KMS-11 (cell line): ENCODE data around the gene WNT9A.

ENCODE experiments used
- H2AFZ ChIP-seq: fragments of 200-600 bp; sonication (generic); 2 replicates; pipeline ENCODE4 v1.6.1; 2016; ENCODE audit warnings: antibody characterized with exemption, mixed run types, low read depth
- H3K27ac ChIP-seq: fragments of 200-600 bp; sonication (generic); 2 replicates; pipeline ENCODE4 v1.6.1; 2016; ENCODE audit warnings: mild to moderate bottlenecking, mixed run types
- H3K27me3 ChIP-seq: fragments of 200-600 bp; sonication (generic); 2 replicates; pipeline ENCODE4 v1.6.1; 2017; ENCODE audit warnings: mild to moderate bottlenecking, low read depth, mixed run types, moderate library complexity; ENCODE audit not compliant: insufficient read depth
- H3K36me3 ChIP-seq: fragments of 200-600 bp; sonication (generic); 2 replicates; pipeline ENCODE4 v1.6.1; 2017; ENCODE audit warnings: mild to moderate bottlenecking, mixed run types; ENCODE audit not compliant: insufficient read depth
- H3K4me1 ChIP-seq: fragments of 200-600 bp; sonication (generic); 2 replicates; pipeline ENCODE4 v1.6.1; 2016; ENCODE audit warnings: mild to moderate bottlenecking, low read depth, mixed run types; ENCODE audit not compliant: poor library complexity, severe bottlenecking
- H3K4me2 ChIP-seq: fragments of 200-600 bp; sonication (generic); 2 replicates; pipeline ENCODE4 v1.7.0; 2016; ENCODE audit warnings: mild to moderate bottlenecking, mixed run types
- H3K4me3 ChIP-seq: fragments of 200-600 bp; sonication (generic); IDR thresholded peaks from 2 replicates; pipeline ENCODE4 v1.6.1; 2017; ENCODE audit warnings: low read depth, low read length, mixed read lengths; ENCODE audit not compliant: insufficient read depth
- H3K79me2 ChIP-seq: fragments of 200-600 bp; sonication (generic); 2 replicates; pipeline ENCODE4 v1.6.1; 2016; ENCODE audit warnings: low read depth, mixed run types; ENCODE audit not compliant: insufficient read depth
- H3K9ac ChIP-seq: fragments of 200-600 bp; sonication (generic); 2 replicates; pipeline ENCODE4 v1.6.1; 2016; ENCODE audit warnings: mild to moderate bottlenecking, mixed run types
- H4K20me1 ChIP-seq: fragments of 200-600 bp; sonication (generic); 2 replicates; pipeline ENCODE4 v1.6.1; 2016; ENCODE audit warnings: mild to moderate bottlenecking, mixed run types; ENCODE audit not compliant: insufficient read depth
- TF ChIP-seq, protein P1 (sequence below): fragments of 200-600 bp; sonication (generic); conservative IDR thresholded peaks from 2 replicates; pipeline ENCODE4 v1.6.1; 2017; ENCODE audit warnings: low read depth, mild to moderate bottlenecking, antibody characterized with exemption, low read length, moderate library complexity, mixed read lengths

Gene WNT9A

DNA sequence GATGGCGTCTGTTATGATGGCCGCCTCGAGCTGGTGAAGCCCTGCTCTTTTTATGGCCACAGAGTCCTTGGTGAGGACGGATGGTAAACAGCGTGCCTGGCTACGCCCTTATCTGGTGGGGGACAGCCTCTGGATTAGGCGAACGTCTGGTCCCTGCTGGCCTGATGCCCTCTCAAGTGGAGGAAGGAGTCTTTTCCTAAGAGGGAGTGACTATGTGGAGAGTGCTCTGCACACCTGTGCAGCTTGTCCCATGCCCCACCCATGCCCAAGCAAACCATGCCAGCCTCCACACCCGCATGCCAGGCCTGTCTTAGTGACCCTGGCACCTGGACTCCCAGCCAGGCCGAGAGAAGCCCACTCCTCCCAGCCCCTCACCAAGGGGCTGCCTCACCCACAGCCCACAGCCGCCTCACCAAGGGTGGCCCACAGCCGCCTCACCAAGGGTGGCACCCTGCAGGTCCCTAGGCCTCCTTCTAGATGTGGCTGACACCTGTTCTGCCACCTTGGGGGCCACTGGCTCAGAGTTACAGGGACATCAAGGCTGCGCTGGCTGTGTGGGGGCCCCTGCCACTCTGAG is 40.2 kb downstream of the WNT9A start:
- Histone ChIP-seq H3K36me3 (no peaks in the 10 kb centered on the region), H4K20me1 (no peaks in the 10 kb centered on the region), H2AFZ (no peak overlapping the region), H3K9ac (no peak overlapping the region), H3K27ac (no peak overlapping the region), H3K79me2 (no peaks in the 10 kb centered on the region), H3K4me1 (no peaks in the 10 kb centered on the region), H3K27me3 (peaks cover 6% of the 10 kb centered on the region), H3K4me3 (no peak overlapping the region), H3K4me2 (no peak overlapping the region)
- TF ChIP-seq, protein P1, sequence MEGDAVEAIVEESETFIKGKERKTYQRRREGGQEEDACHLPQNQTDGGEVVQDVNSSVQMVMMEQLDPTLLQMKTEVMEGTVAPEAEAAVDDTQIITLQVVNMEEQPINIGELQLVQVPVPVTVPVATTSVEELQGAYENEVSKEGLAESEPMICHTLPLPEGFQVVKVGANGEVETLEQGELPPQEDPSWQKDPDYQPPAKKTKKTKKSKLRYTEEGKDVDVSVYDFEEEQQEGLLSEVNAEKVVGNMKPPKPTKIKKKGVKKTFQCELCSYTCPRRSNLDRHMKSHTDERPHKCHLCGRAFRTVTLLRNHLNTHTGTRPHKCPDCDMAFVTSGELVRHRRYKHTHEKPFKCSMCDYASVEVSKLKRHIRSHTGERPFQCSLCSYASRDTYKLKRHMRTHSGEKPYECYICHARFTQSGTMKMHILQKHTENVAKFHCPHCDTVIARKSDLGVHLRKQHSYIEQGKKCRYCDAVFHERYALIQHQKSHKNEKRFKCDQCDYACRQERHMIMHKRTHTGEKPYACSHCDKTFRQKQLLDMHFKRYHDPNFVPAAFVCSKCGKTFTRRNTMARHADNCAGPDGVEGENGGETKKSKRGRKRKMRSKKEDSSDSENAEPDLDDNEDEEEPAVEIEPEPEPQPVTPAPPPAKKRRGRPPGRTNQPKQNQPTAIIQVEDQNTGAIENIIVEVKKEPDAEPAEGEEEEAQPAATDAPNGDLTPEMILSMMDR: no peak

DNA sequence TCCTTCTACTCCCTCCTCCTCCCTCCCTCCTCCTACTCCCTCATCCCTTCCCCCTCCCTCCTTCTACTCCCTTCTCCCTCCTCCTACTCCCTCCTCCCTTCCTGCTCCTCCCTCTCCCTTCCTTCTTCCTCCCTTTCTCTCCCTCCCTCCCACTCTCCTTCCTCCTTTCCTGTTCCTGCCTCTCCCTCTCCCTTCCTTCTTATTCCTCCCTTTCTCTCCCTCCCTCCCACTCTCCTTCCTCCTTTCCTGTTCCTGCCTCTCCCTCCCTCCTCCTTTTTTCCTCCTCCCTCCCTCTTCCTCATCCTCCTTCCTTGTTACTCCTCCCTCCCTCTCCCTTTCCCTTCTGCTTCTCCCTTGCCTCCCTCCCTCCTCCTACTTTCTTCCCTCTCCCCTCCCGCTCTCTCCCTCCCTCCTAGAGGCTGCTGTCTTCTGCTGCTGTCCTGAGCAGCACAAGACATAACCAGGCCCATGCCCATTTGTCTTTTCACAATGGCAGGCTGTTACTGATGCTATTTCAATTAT is 41.1 kb downstream of the WNT9A start:
- Histone ChIP-seq H3K27ac (no peak overlapping the region), H3K4me2 (no peak overlapping the region), H3K36me3 (no peaks in the 10 kb centered on the region), H2AFZ (no peak overlapping the region), H3K79me2 (no peaks in the 10 kb centered on the region), H3K27me3 (peaks cover 6% of the 10 kb centered on the region), H3K4me3 (no peak overlapping the region), H4K20me1 (no peaks in the 10 kb centered on the region), H3K9ac (no peak overlapping the region), H3K4me1 (no peaks in the 10 kb centered on the region)
- TF ChIP-seq, protein P1: no peak

- Histone ChIP-seq H4K20me1 (no peaks in the 10 kb centered on the region), H3K4me2 (no peak overlapping the region), H3K27ac (no peak overlapping the region), H2AFZ (no peak overlapping the region), H3K36me3 (no peaks in the 10 kb centered on the region), H3K9ac (no peak overlapping the region), H3K27me3 (peaks cover 6% of the 10 kb centered on the region), H3K4me3 (no peak overlapping the region), H3K79me2 (no peaks in the 10 kb centered on the region), H3K4me1 (no peaks in the 10 kb centered on the region)
- TF ChIP-seq, protein P1: no peak
Observed at GRCh38 chr1:227905573-227906487, 41.9 kb downstream of the WNT9A start.

DNA sequence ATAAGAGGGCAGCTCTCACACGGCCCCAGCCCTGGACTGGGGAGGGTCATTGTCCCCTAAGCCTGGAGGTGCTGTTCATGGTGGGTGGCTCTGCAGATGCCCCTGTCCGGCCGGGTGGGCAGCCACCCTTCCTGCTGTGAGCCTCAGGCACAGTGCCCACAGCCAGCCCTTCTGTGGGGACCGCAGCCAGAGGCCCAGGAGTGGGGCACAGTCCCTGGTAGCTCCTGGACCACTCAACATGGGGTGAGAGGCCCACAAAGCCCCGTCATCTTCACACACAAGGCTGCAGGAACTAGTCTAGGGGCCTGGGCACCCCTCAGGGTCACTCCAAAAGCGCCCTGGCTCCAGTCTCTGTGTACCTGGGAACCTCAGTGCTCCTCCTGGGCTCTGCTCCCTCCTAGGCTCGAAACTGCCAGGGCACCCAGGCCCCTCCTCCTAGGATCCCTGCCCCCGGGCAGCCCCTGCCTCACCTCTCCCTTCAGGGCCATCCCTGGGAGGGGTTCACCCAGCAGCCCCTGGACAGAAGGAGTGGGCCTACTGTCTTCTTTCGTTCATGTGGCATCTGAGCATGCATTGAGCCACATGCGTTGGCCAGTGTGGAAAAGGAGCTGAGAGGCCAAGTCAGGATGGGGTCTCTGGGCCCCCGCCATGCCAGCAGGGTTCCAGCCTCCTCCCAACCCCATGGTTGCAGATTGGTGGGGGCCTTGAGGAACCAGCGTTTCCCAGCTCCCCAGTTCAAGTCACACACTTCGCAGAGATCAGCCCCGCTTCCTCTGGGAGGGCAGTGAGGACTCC is 43.0 kb downstream of the WNT9A start:
- no peak overlapping the region for H3K27ac ChIP-seq
- H3K36me3 ChIP-seq: no peaks in the 10 kb centered on the region

More for the DNA sequence above, 43.0 kb downstream of the WNT9A start:
- Histone ChIP-seq H3K4me1 (no peaks in the 10 kb centered on the region), H3K79me2 (no peaks in the 10 kb centered on the region), H3K9ac (no peak overlapping the region), H2AFZ (no peak overlapping the region), H3K4me2 (no peak overlapping the region), H3K27me3 (peaks cover 8% of the 10 kb centered on the region), H4K20me1 (no peaks in the 10 kb centered on the region), H3K4me3 (no peak overlapping the region)
- TF ChIP-seq, protein P1: no peak
